K562 (cell line): ENCODE measurements around the gene KLHDC2. TPM values are rescaled to one million over a fixed set of nuclear protein-coding genes. Genes with fewer than 3 reads are reported as not detected.
"Not testable (repeated sequence)": the region's sequence is repeated elsewhere in the genome, so short reads cannot be mapped to it uniquely, and the experiment has no call there.

ENCODE experiments used
- ATAC-seq: fragments of 200-7000 bp; cut with Tn5 transposase; 3 replicates; pipeline ENCODE4 v1.9.1; 2020; ENCODE audit warnings: moderate library complexity
- BruUV-seq: library from RNA; stranded (reverse); fragments of 400-500 nt; replicated peaks from 2 replicates; lab custom pipeline; 2021; lab: Mats Ljungman, UMichigan
- CTCF ChIA-PET: fragments of 300-600 bp; formaldehyde crosslinking; extraction: SDS; loops from one replicate; lab custom pipeline; 2021; ENCODE audit warnings: low intra/inter-chr PET ratio; lab: Yijun Ruan, JAX
- POLR2A ChIA-PET: fragments of 300-600, 350-650 bp; sonication (Branson Sonifier 250); formaldehyde crosslinking; extraction: SDS; loops from one replicate; lab custom pipeline; 2021; ENCODE audit warnings: antibody characterized with exemption, inconsistent platforms; lab: Yijun Ruan, JAX
- DNase-seq, 4 experiments: peaks; one replicate each; pipeline versions ENCODE4 v3.0.0 to v3.0.0-alpha.2; 2011 to 2018; ENCODE audit warnings: low spot score in 3 of 4, mixed read lengths in 3 of 4; ENCODE audit errors: extremely low read depth in 1 of 4
- FAIRE-seq: peaks from 2 replicates; lab custom pipeline; 2011; peaks lifted over from hg19 to GRCh38; lab: Jason Lieb, UNC
- H2AFZ ChIP-seq: 2 replicates; pipeline ENCODE4 v1.6.0; 2011; ENCODE audit warnings: low read depth, low read length, control low read depth, inconsistent platforms
- H3K27ac ChIP-seq: fragments of 200-600 bp; 3 replicates; pipeline ENCODE4 v1.8.0; 2011; ENCODE audit warnings: low read depth, mild to moderate bottlenecking, control low read depth, inconsistent platforms, low read length, moderate library complexity, mixed read lengths; ENCODE audit errors: extremely low read depth
- H3K27me3 ChIP-seq, 2 experiments: fragments of 300-600 bp in 1 of 2; 2 replicates in 1 of 2; 3 replicates in 1 of 2; pipeline versions ENCODE4 v1.6.0 to v1.8.0; 2011; ENCODE audit warnings: inconsistent platforms in 2 of 2, low read length in 2 of 2, mild to moderate bottlenecking in 1 of 2, mixed read lengths in 1 of 2, moderate library complexity in 1 of 2; ENCODE audit not compliant: control insufficient read depth in 2 of 2, insufficient read depth in 2 of 2
- H3K36me3 ChIP-seq: fragments of 300-600 bp; 3 replicates; pipeline ENCODE4 v1.8.0; 2011; ENCODE audit warnings: mild to moderate bottlenecking, low read length, inconsistent platforms; ENCODE audit not compliant: control insufficient read depth, insufficient read depth
- H3K4me1 ChIP-seq, 2 experiments: fragments of 200-600 bp in 1 of 2; replicated peaks in 1 of 2; 2 replicates in 1 of 2; 3 replicates in 1 of 2; pipeline versions ENCODE4 v1.5.1 to v1.8.0; 2011; ENCODE audit warnings: inconsistent platforms in 2 of 2, low read length in 2 of 2, mild to moderate bottlenecking in 1 of 2, mixed read lengths in 1 of 2, moderate library complexity in 1 of 2; ENCODE audit not compliant: control insufficient read depth in 2 of 2, insufficient read depth in 2 of 2
- H3K4me2 ChIP-seq: 2 replicates; pipeline ENCODE4 v1.6.1; 2011; ENCODE audit warnings: low read length, control low read depth, inconsistent platforms, mixed read lengths; ENCODE audit not compliant: insufficient read depth
- H3K4me3 ChIP-seq: fragments of 200-600 bp; sonication (generic), shearing (Covaris generic); 2 replicates; pipeline ENCODE4 v1.5.1; 2016; ENCODE audit warnings: control low read depth, inconsistent platforms
- H3K79me2 ChIP-seq: fragments of 200-600 bp; 3 replicates; pipeline ENCODE4 v1.8.0; 2011; ENCODE audit warnings: low read length, inconsistent platforms; ENCODE audit not compliant: control insufficient read depth, insufficient read depth
- H3K9ac ChIP-seq, 2 experiments: 2 replicates each; pipeline versions ENCODE4 v1.6.0 to v1.6.1; 2011; ENCODE audit warnings: low read depth in 2 of 2, low read length in 2 of 2, control low read depth in 1 of 2, inconsistent platforms in 1 of 2, mild to moderate bottlenecking in 1 of 2, mixed read lengths in 1 of 2; ENCODE audit not compliant: insufficient read depth in 1 of 2
- H3K9me1 ChIP-seq: one replicate; pipeline ENCODE4 v1.6.0; 2011; ENCODE audit warnings: inconsistent platforms, mild to moderate bottlenecking, low read length, moderate library complexity; ENCODE audit not compliant: control insufficient read depth, insufficient read depth
- H3K9me3 ChIP-seq: replicated peaks from 2 replicates; pipeline ENCODE4 v1.5.1; 2011; ENCODE audit warnings: low read depth, low read length, inconsistent platforms; ENCODE audit not compliant: control insufficient read depth, insufficient read depth
- H4K20me1 ChIP-seq: replicated peaks from 2 replicates; pipeline ENCODE4 v1.6.1; 2011; ENCODE audit warnings: low read length, inconsistent platforms, mixed read lengths; ENCODE audit not compliant: control insufficient read depth, insufficient read depth
- CBFB ChIP-seq: sonication (generic); formaldehyde crosslinking; IDR thresholded peaks from 2 replicates; pipeline ENCODE4 v1.4.0; 2020; ENCODE audit warnings: mild to moderate bottlenecking, missing genetic modification reagents
- CEBPG ChIP-seq, 3 experiments: fragments of 200-800 bp in 1 of 3; sonication (Bioruptor generic) in 1 of 3; sonication (generic) in 1 of 3; formaldehyde crosslinking in 1 of 3; IDR thresholded peaks in 2 of 3; conservative IDR thresholded peaks in 1 of 3; 2 replicates each; pipeline versions ENCODE4 v1.6.1 to v1.8.0; 2016 to 2022; ENCODE audit warnings: missing compliant biosample characterization in 2 of 3, missing genetic modification characterization in 2 of 3, mild to moderate bottlenecking in 1 of 3, missing genetic modification reagents in 1 of 3
- HNRNPUL1 ChIP-seq: fragments of 200-400 bp; formaldehyde crosslinking; IDR thresholded peaks from 2 replicates; pipeline ENCODE4 v1.6.1; 2017; ENCODE audit warnings: low read length
- MAZ ChIP-seq, 2 experiments: fragments of 450-650 bp in 1 of 2; sonication (generic) in 1 of 2; formaldehyde crosslinking; IDR thresholded peaks in 1 of 2; conservative IDR thresholded peaks in 1 of 2; 2 replicates each; pipeline versions ENCODE4 v1.4.0 to v1.5.0; 2020; ENCODE audit warnings: mild to moderate bottlenecking in 1 of 2, missing genetic modification reagents in 1 of 2
- NCOA4 ChIP-seq: fragments of 450-650 bp; IDR thresholded peaks from 2 replicates; pipeline ENCODE4 v1.6.1; 2018; ENCODE audit warnings: mild to moderate bottlenecking; ENCODE audit not compliant: partially characterized antibody
- TRIM24 ChIP-seq, 2 experiments: fragments of 450-650 bp; IDR thresholded peaks; 2 replicates each; pipeline ENCODE4 v1.6.1; 2016
- TRIM28 ChIP-seq: fragments of 450-650 bp; IDR thresholded peaks from 2 replicates; pipeline ENCODE4 v1.6.1; 2017
- YBX1 ChIP-seq: fragments of 450-650 bp; IDR thresholded peaks from 2 replicates; pipeline ENCODE4 v1.7.1; 2016; ENCODE audit warnings: mild to moderate bottlenecking
- ZNF124 ChIP-seq: sonication (generic); formaldehyde crosslinking; IDR thresholded peaks from 2 replicates; pipeline ENCODE4 v1.8.1; 2022; ENCODE audit warnings: missing genetic modification reagents
- ZNF384 ChIP-seq: IDR thresholded peaks from 2 replicates; pipeline ENCODE4 v1.6.1; 2012; ENCODE audit warnings: low read depth, low read length, improper control_type of control experiment
- ZNF785 ChIP-seq: fragments of 250-450 bp; sonication (Bioruptor Pico); IDR thresholded peaks from 2 replicates; pipeline ENCODE4 v1.4.0; 2020; ENCODE audit warnings: mild to moderate bottlenecking
- WGBS: fragments of 100-300 bp; shearing (Covaris generic); methylation state at CpG from one replicate; pipeline ENCODE4 v1.1.6; 2016; ENCODE audit warnings: low coverage, mixed read lengths; ENCODE audit not compliant: insufficient coverage; ENCODE audit errors: missing lambda C conversion rate; 5-methylcytosine and 5-hydroxymethylcytosine counted together
- in situ Hi-C: fragments of 300-500 bp; cut with MboI; formaldehyde crosslinking; loops from 4 replicates; pipeline ENCODE4 v1.15.0; 2018; ENCODE audit warnings: inconsistent platforms, mixed read lengths
- intact Hi-C: fragments of 100-400 bp; cut with micrococcal nuclease; formaldehyde crosslinking; loops from 2 replicates; pipeline ENCODE4 v1.14.2; 2022
- polyA plus RNA-seq, 8 experiments: library from polyadenylated mRNA; depleted of rRNA in 4 of 8; stranded (reverse) in 5 of 8; unstranded in 3 of 8; fragments of >200 nt; fragmentation: Nextera tagmentation in 2 of 8; fragmentation: Illumina TruSeq in 1 of 8; extraction: Ambion mirVana in 2 of 8; extraction: Trizol in 1 of 8; gene quantifications; 2 replicates each; pipeline versions ENCODE4 v1.2.1 to v1.2.3, GENCODE V29; 2011 to 2014; ENCODE audit warnings: inconsistent platforms in 1 of 8, missing spikeins in 1 of 8
- total RNA-seq, 7 experiments: library from RNA; depleted of rRNA in 6 of 7; stranded (reverse); fragments of >200 nt in 6 of 7; fragmentation: Illumina TruSeq in 2 of 7; extraction: Trizol in 2 of 7; gene quantifications; 2 replicates each; pipeline versions ENCODE4 v1.2.1 to v1.2.3, GENCODE V29; 2011 to 2021; ENCODE audit warnings: low replicate concordance in 1 of 7
- TF ChIP-seq, protein P1 (sequence below), 3 experiments: fragments of 200-800 bp in 1 of 3; fragments of 250-450 bp in 1 of 3; fragments of 450-650 bp in 1 of 3; sonication (Bioruptor Pico) in 1 of 3; sonication (Bioruptor generic) in 1 of 3; formaldehyde crosslinking in 1 of 3; IDR thresholded peaks; 2 replicates each; pipeline versions ENCODE4 v1.6.1 to v1.8.0; 2016 to 2022; ENCODE audit warnings: mild to moderate bottlenecking in 2 of 3, missing genetic modification characterization in 2 of 3, missing compliant biosample characterization in 1 of 3, moderate library complexity in 1 of 3

KLHDC2 gene
- total and polyA plus RNA-seq, 9 of the 15 experiments (the other 6 are each of a cell fraction or from before 2014, with no cell fraction given): 6.3 to 41.7 (median 20.0) TPM

GRCh38 chr14:49720744-49721143 is 47.2 kb upstream of the KLHDC2 start:
- H3K27me3 ChIP-seq: no peaks in the 10 kb centered on the region
- H3K9me1 ChIP-seq: no peaks in the 10 kb centered on the region
- H3K36me3 ChIP-seq: no peaks in the 10 kb centered on the region
- TF ChIP-seq TRIM28 (peak; percentile 62; the same call in 1 of the 2 replicates), MAZ (CRISPR knock-in tag; conservative IDR thresholded peaks at IDR 0.05 in 1 of 2, IDR thresholded peaks at IDR 0.05 in 1 of 2) (no peak), CBFB (no peak), TRIM24 (IDR thresholded peaks at IDR 0.05) (no peak), YBX1 (no peak), HNRNPUL1 (no peak), NCOA4 (no peak), ZNF384 (0 out of 2 replicates have a peak, but pooled peaks have one; percentile 35), ZNF124 (no peak), CEBPG (CRISPR knock-in tag; IDR thresholded peaks at IDR 0.05) (no peak), CEBPG (tag; conservative IDR thresholded peaks at IDR 0.05 in 1 of 2, IDR thresholded peaks at IDR 0.05 in 1 of 2) (no peak), ZNF785 (CRISPR knock-in tag) (no peak)
- TF ChIP-seq, protein P1, sequence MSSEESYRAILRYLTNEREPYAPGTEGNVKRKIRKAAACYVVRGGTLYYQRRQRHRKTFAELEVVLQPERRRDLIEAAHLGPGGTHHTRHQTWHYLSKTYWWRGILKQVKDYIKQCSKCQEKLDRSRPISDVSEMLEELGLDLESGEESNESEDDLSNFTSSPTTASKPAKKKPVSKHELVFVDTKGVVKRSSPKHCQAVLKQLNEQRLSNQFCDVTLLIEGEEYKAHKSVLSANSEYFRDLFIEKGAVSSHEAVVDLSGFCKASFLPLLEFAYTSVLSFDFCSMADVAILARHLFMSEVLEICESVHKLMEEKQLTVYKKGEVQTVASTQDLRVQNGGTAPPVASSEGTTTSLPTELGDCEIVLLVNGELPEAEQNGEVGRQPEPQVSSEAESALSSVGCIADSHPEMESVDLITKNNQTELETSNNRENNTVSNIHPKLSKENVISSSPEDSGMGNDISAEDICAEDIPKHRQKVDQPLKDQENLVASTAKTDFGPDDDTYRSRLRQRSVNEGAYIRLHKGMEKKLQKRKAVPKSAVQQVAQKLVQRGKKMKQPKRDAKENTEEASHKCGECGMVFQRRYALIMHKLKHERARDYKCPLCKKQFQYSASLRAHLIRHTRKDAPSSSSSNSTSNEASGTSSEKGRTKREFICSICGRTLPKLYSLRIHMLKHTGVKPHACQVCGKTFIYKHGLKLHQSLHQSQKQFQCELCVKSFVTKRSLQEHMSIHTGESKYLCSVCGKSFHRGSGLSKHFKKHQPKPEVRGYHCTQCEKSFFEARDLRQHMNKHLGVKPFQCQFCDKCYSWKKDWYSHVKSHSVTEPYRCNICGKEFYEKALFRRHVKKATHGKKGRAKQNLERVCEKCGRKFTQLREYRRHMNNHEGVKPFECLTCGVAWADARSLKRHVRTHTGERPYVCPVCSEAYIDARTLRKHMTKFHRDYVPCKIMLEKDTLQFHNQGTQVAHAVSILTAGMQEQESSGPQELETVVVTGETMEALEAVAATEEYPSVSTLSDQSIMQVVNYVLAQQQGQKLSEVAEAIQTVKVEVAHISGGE (CRISPR knock-in tag; IDR thresholded peaks at IDR 0.05): no peak
- ChIA-PET POLR2A (no interaction called here), CTCF (no interaction called here)
- in situ Hi-C loops (no loop called here), intact Hi-C loops (no loop called here)
- H2AFZ ChIP-seq: no peak overlapping the region
- no peak overlapping the region for H3K4me3 ChIP-seq
- DNase-seq (no peak), FAIRE-seq (no peak), ATAC-seq (no peak)
- no peak overlapping the region for H3K4me2 ChIP-seq
- BruUV-seq: no TSS peak
- no peaks in the 10 kb centered on the region for H3K4me1 ChIP-seq
- no peaks in the 10 kb centered on the region; the same call in 1 of the 2 replicates for H3K9me3 ChIP-seq
- H3K27ac ChIP-seq: no peak overlapping the region
- H4K20me1 ChIP-seq: no peaks in the 10 kb centered on the region
- no peaks in the 10 kb centered on the region for H3K79me2 ChIP-seq
- no peak overlapping the region for H3K9ac ChIP-seq

DNA sequence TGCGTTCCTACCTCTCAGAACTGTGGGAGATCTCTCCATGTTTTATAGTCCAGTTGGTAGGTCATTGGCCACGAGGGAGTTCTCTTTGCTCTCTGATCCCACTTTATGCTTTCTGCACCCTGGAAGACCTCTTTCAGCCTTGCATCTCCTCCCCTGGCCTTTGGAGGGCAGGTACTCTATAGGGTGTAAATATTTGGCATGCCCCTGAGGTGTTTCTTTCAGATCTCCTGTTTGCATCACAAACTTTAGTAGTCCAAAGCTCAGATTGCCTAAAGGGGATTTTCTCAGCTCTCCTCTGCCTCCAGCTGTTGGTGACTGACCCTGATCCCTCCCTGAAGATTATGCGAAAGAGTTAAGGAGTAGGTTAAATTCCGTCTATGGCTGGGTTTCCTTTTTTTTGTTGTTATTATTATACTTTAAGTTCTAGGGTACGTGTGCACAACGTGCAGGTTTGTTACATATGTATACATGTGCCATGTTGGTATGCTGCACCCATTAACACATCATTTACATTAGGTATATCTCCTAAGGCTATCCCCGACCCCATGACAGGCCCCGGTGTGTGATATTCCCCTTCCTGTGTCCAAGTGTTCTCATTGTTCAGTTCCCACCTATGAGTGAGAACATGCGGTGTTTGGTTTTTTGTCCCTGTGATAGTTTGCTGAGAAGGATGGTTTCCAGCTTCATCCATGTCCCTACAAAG is 46.1 kb upstream of the KLHDC2 start:
- H2AFZ ChIP-seq, intact Hi-C loops, ATAC-seq, H3K79me2 ChIP-seq, H3K9ac ChIP-seq, H3K27me3 ChIP-seq, H3K36me3 ChIP-seq, H3K4me1 ChIP-seq, BruUV-seq, H3K9me3 ChIP-seq, FAIRE-seq, H4K20me1 ChIP-seq, H3K4me2 ChIP-seq, POLR2A ChIA-PET, in situ Hi-C loops, DNase-seq, H3K9me1 ChIP-seq, H3K27ac ChIP-seq, H3K4me3 ChIP-seq: not testable (repeated sequence)
- WGBS: 35% methylated on average over 8 of the region's 9 CpGs
- CTCF ChIA-PET: interaction anchor here (0.6 kb wide), 1 partner anchor 109 kb away, joined by 4 read pairs; no protein-coding TSS in a partner anchor
